ENCODE measurements around the gene ALOX5AP. TPM values are rescaled to one million over a fixed set of nuclear protein-coding genes. Genes with fewer than 3 reads are reported as not detected.
"Not testable (repeated sequence)": the region's sequence is repeated elsewhere in the genome, so short reads cannot be mapped to it uniquely, and the experiment has no call there.

Gene ALOX5AP
- total and polyA plus RNA-seq, 7 experiments from 2014 or later, result 22.1 to 198 (median 46.9) TPM

DNA sequence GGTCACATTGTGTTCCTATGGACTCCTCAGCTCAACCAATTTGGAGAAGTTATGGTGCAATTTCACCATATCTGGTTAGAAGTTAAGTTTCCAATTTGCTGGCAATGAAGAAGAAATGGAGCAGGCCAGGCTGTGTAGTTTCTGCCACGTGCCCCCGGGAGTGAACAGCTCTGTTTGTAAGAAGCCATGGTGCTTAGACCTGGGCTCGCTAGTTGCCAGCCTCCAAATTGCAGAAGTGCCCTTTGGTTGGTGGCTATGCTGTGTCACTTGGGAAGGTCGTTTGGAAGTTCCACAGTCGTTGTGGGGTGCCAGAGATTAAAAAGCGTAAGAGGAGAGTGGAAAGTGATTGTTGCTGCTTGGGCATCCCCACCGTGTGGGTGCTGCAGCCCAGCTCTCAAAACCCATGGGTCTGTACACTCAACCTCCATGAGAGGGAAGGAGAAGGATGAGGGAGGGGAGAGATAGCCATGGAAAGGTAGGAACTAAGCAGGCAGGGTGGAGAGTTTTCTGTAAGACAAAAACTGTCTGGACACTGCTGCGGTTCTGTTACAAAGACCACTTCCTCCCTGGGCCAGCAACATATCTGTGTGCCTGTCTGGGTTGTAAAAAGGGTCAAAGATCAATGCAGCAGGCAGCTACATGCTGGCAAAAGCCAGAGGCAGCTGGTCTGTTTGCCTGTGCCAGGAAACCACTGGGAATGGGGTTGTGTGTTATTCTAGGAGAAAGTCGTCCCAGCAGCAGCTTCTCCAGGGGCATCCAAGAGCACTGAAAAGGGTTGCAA lies 10.8 kb downstream of the ALOX5AP start:
- CTCF ChIA-PET, result interaction anchor here (0.5 kb wide), 1 partner anchor 68 kb away, joined by 3 read pairs; no protein-coding TSS in a partner anchor
- Histone ChIP-seq H3K36me3 (ENCODE audit: control insufficient read depth in 2 of 3, insufficient read depth in 3 of 3, low read length in 3 of 3) (peaks cover 9 to 24% (median 10%) of the 10 kb centered on the region in 3 experiments), H3K27ac (ENCODE audit: low read depth, low read length) (no peak overlapping the region), H3K27me3 (ENCODE audit: control insufficient read depth in 2 of 2, insufficient read depth in 2 of 2, low read length in 2 of 2) (no peaks in the 10 kb centered on the region), H3K4me1 (ENCODE audit: control insufficient read depth in 2 of 2, insufficient read depth in 2 of 2, low read length in 2 of 2) (peaks cover 18 to 34% of the 10 kb centered on the region in 2 donors), H3K9me3 (ENCODE audit: control insufficient read depth in 2 of 3, low read length in 3 of 3) (no peaks in the 10 kb centered on the region), H3K4me3 (ENCODE audit: low read length) (no peak overlapping the region)
- intact Hi-C loops (cut with micrococcal nuclease), result loop anchor here in 1 of 2 donors (2.0 to 10.0 kb wide), 2 partner anchors 299 to 417 kb away; no protein-coding TSS in a partner anchor
- no peaks in the 10 kb centered on the region for H3K27me3 Mint-ChIP-seq
- peak overlapping the region in 2 of 9 donors; percentile 29 to 65 for H3K27ac Mint-ChIP-seq
- H3K9me3 Mint-ChIP-seq, result peaks cover 0 to 6% (median 0%) of the 10 kb centered on the region in 11 donors
- H3K4me3 Mint-ChIP-seq, result peak overlapping the region in 2 of 10 donors; percentile 27 to 50
- POLR2A ChIA-PET, result no interaction called here
- H3K4me1 Mint-ChIP-seq, result peaks cover 30 to 50% (median 36%) of the 10 kb centered on the region in 7 donors
- ATAC-seq (no peak), DNase-seq (no peak)
- peaks cover 11 to 71% (median 57%) of the 10 kb centered on the region in 5 donors for H3K36me3 Mint-ChIP-seq

GRCh38 chr13:30746791-30747190 lies 11.4 kb downstream of the ALOX5AP start:
- Mint-ChIP-seq H3K36me3 (peaks cover 14 to 77% (median 62%) of the 10 kb centered on the region in 5 donors), H3K27me3 (no peaks in the 10 kb centered on the region), H3K4me1 (peaks cover 31 to 57% (median 39%) of the 10 kb centered on the region in 7 donors), H3K4me3 (no peak overlapping the region), H3K27ac (no peak overlapping the region), H3K9me3 (peaks cover 0 to 8% (median 0%) of the 10 kb centered on the region in 11 donors)
- DNase-seq (no peak), ATAC-seq (no peak)
- Histone ChIP-seq H3K36me3 (ENCODE audit: control insufficient read depth in 2 of 3, insufficient read depth in 3 of 3, low read length in 3 of 3) (peaks cover 9 to 25% (median 10%) of the 10 kb centered on the region in 3 experiments), H3K4me1 (ENCODE audit: control insufficient read depth in 2 of 2, insufficient read depth in 2 of 2, low read length in 2 of 2) (peaks cover 18 to 34% of the 10 kb centered on the region in 2 donors), H3K27ac (ENCODE audit: low read depth, low read length) (no peak overlapping the region), H3K4me3 (ENCODE audit: low read length) (no peak overlapping the region), H3K27me3 (ENCODE audit: control insufficient read depth in 2 of 2, insufficient read depth in 2 of 2, low read length in 2 of 2) (no peaks in the 10 kb centered on the region), H3K9me3 (ENCODE audit: control insufficient read depth in 2 of 3, low read length in 3 of 3) (no peaks in the 10 kb centered on the region)
- ChIA-PET POLR2A (no interaction called here), CTCF (no interaction called here)
- intact Hi-C loops (cut with micrococcal nuclease), result loop anchor here in 1 of 2 donors (10.0 kb wide), 1 partner anchor 298 kb away; no protein-coding TSS in a partner anchor

- H3K27me3 ChIP-seq (ENCODE audit: control insufficient read depth in 2 of 2, insufficient read depth in 2 of 2, low read length in 2 of 2); H3K4me3 ChIP-seq (ENCODE audit: low read length); H3K9me3 ChIP-seq (ENCODE audit: control insufficient read depth in 2 of 3, low read length in 3 of 3); H3K27me3 Mint-ChIP-seq; H3K4me3 Mint-ChIP-seq; H3K27ac ChIP-seq (ENCODE audit: low read depth, low read length); H3K27ac Mint-ChIP-seq; CTCF ChIA-PET; H3K9me3 Mint-ChIP-seq; DNase-seq; ATAC-seq: not testable (repeated sequence)
- Mint-ChIP-seq H3K4me1 (peaks cover 32 to 63% (median 40%) of the 10 kb centered on the region in 7 donors), H3K36me3 (peaks cover 17 to 86% (median 62%) of the 10 kb centered on the region in 5 donors)
- intact Hi-C loops (cut with micrococcal nuclease), result loop anchor here in 1 of 2 donors (10.0 kb wide), 1 partner anchor 297 kb away; no protein-coding TSS in a partner anchor
- Histone ChIP-seq H3K4me1 (ENCODE audit: control insufficient read depth in 2 of 2, insufficient read depth in 2 of 2, low read length in 2 of 2) (peaks cover 18 to 32% of the 10 kb centered on the region in 2 donors), H3K36me3 (ENCODE audit: control insufficient read depth in 2 of 3, insufficient read depth in 3 of 3, low read length in 3 of 3) (peaks cover 13 to 31% (median 14%) of the 10 kb centered on the region in 3 experiments)
- POLR2A ChIA-PET, result interaction anchor here (0.6 to 1.1 kb wide), 2 partner anchors 11 kb away, joined by 4 read pairs; no protein-coding TSS in a partner anchor
These were observed 12.5 kb downstream of the ALOX5AP start for GRCh38 chr13:30747845-30748244.

GRCh38 chr13:30748717-30749116 lies 13.4 kb downstream of the ALOX5AP start:
- H3K27ac Mint-ChIP-seq, result peak overlapping the region in 1 of 9 donors; percentile 52
- CTCF ChIA-PET, result no interaction called here

GRCh38 chr13:30750036-30750435 lies 14.7 kb downstream of the ALOX5AP start:
- peaks cover 17 to 76% (median 54%) of the 10 kb centered on the region in 5 donors for H3K36me3 Mint-ChIP-seq

More at GRCh38 chr13:30748717-30749116, 13.4 kb downstream of the ALOX5AP start:
- Histone ChIP-seq H3K27me3 (ENCODE audit: control insufficient read depth in 2 of 2, insufficient read depth in 2 of 2, low read length in 2 of 2) (no peaks in the 10 kb centered on the region), H3K27ac (ENCODE audit: low read depth, low read length) (no peak overlapping the region), H3K4me1 (ENCODE audit: control insufficient read depth in 2 of 2, insufficient read depth in 2 of 2, low read length in 2 of 2) (peaks cover 12 to 23% of the 10 kb centered on the region in 2 donors), H3K36me3 (ENCODE audit: control insufficient read depth in 2 of 3, insufficient read depth in 3 of 3, low read length in 3 of 3) (peaks cover 13 to 31% (median 14%) of the 10 kb centered on the region in 3 experiments), H3K4me3 (ENCODE audit: low read length) (no peak overlapping the region), H3K9me3 (ENCODE audit: control insufficient read depth in 2 of 3, low read length in 3 of 3) (no peaks in the 10 kb centered on the region)
- H3K4me3 Mint-ChIP-seq, result no peak overlapping the region
- peaks cover 17 to 86% (median 61%) of the 10 kb centered on the region in 5 donors for H3K36me3 Mint-ChIP-seq
- no peaks in the 10 kb centered on the region for H3K27me3 Mint-ChIP-seq
- intact Hi-C loops (cut with micrococcal nuclease), result loop anchor here in 1 of 2 donors (10.0 kb wide), 1 partner anchor 296 kb away; no protein-coding TSS in a partner anchor
- DNase-seq (no peak), ATAC-seq (no peak)
- peaks cover 0 to 8% (median 0%) of the 10 kb centered on the region in 11 donors for H3K9me3 Mint-ChIP-seq
- peaks cover 32 to 60% (median 35%) of the 10 kb centered on the region in 7 donors for H3K4me1 Mint-ChIP-seq
- POLR2A ChIA-PET, result no interaction called here

GRCh38 chr13:30751183-30751933 lies 16.0 kb downstream of the ALOX5AP start:
- CTCF ChIA-PET, result interaction anchor here (0.6 kb wide), 1 partner anchor 289 kb away, joined by 3 read pairs; no protein-coding TSS in a partner anchor
- H3K27ac Mint-ChIP-seq, result peak overlapping the region in 2 of 9 donors; percentile 53 to 54
- ATAC-seq, result no peak

More at GRCh38 chr13:30750036-30750435, 14.7 kb downstream of the ALOX5AP start:
- ChIA-PET CTCF (no interaction called here), POLR2A (no interaction called here)
- H3K27ac Mint-ChIP-seq, result peak overlapping the region in 1 of 9 donors; percentile 11
- no peak overlapping the region for H3K27ac ChIP-seq (ENCODE audit: low read depth, low read length)
- intact Hi-C loops (cut with micrococcal nuclease), result no loop called here
- H3K9me3 ChIP-seq (ENCODE audit: control insufficient read depth in 2 of 3, low read length in 3 of 3), result no peaks in the 10 kb centered on the region
- peaks cover 19 to 47% (median 25%) of the 10 kb centered on the region in 7 donors for H3K4me1 Mint-ChIP-seq
- no peak for ATAC-seq
- no peak overlapping the region for H3K4me3 Mint-ChIP-seq
- peaks cover 0 to 8% (median 0%) of the 10 kb centered on the region in 11 donors for H3K9me3 Mint-ChIP-seq
- H3K27me3 ChIP-seq (ENCODE audit: control insufficient read depth in 2 of 2, insufficient read depth in 2 of 2, low read length in 2 of 2), result no peaks in the 10 kb centered on the region
- DNase-seq, result no peak
- no peak overlapping the region for H3K4me3 ChIP-seq (ENCODE audit: low read length)
- no peaks in the 10 kb centered on the region for H3K27me3 Mint-ChIP-seq
- H3K4me1 ChIP-seq (ENCODE audit: control insufficient read depth in 2 of 2, insufficient read depth in 2 of 2, low read length in 2 of 2), result peaks cover 0 to 12% of the 10 kb centered on the region in 2 donors
- peaks cover 9 to 31% (median 20%) of the 10 kb centered on the region in 3 experiments for H3K36me3 ChIP-seq (ENCODE audit: control insufficient read depth in 2 of 3, insufficient read depth in 3 of 3, low read length in 3 of 3)

More at GRCh38 chr13:30751183-30751933, 16.0 kb downstream of the ALOX5AP start:
- Mint-ChIP-seq H3K36me3 (peaks cover 16 to 70% (median 41%) of the 10 kb centered on the region in 5 donors), H3K4me3 (peak overlapping the region in 1 of 10 donors; percentile 20), H3K4me1 (peaks cover 8 to 34% (median 15%) of the 10 kb centered on the region in 7 donors), H3K27me3 (no peaks in the 10 kb centered on the region), H3K9me3 (peaks cover 0 to 8% (median 0%) of the 10 kb centered on the region in 11 donors)
- H3K4me3 ChIP-seq (ENCODE audit: low read length), result no peak overlapping the region
- H3K36me3 ChIP-seq (ENCODE audit: control insufficient read depth in 2 of 3, insufficient read depth in 3 of 3, low read length in 3 of 3), result peaks cover 9 to 25% (median 20%) of the 10 kb centered on the region in 3 experiments
- H3K27ac ChIP-seq (ENCODE audit: low read depth, low read length), result no peak overlapping the region
- DNase-seq, result no peak
- no peaks in the 10 kb centered on the region for H3K27me3 ChIP-seq (ENCODE audit: control insufficient read depth in 2 of 2, insufficient read depth in 2 of 2, low read length in 2 of 2)
- POLR2A ChIA-PET, result no interaction called here
- intact Hi-C loops (cut with micrococcal nuclease), result no loop called here
- H3K4me1 ChIP-seq (ENCODE audit: control insufficient read depth in 2 of 2, insufficient read depth in 2 of 2, low read length in 2 of 2), result no peaks in the 10 kb centered on the region
- no peaks in the 10 kb centered on the region for H3K9me3 ChIP-seq (ENCODE audit: control insufficient read depth in 2 of 3, low read length in 3 of 3)
